ENCODE results near the gene LMO7. TPM values are rescaled to one million over a fixed set of nuclear protein-coding genes. Genes with fewer than 3 reads are reported as not detected.

LMO7 gene
- total and polyA plus RNA-seq, 10 donors, result 2.2 to 15.5 (median 8.2) TPM

DNA sequence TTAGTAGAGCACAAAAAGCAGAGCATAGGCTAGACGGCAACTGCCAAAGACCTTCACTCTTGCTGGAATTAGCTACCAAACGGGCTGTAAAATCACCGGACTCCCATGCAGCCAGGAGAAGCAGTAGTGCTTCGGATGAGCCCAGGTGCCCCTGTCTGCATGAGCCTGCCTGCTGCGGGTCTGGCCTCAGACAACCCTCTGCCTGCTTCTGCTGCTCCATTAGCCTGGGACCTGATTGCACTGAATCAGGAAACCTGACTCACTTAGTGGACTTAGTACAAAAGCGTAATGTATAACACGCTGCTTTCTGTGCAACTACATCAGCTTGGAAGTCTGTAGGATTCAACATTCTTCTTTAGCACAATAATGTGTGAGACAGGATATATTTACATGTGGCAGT is 170.0 kb downstream of the LMO7 start:
- no peaks in the 10 kb centered on the region for H3K27me3 ChIP-seq (replicated peaks in 1 of 7)
- intact Hi-C loops (cut with DNase I; ENCODE audit: low total_unique reads), result no loop called here
- peaks cover 0 to 9% (median 2%) of the 10 kb centered on the region in 6 donors for H3K36me3 ChIP-seq
- TF ChIP-seq POLR2AphosphoS5 (IDR thresholded peaks at IDR 0.05) (no peak), POLR2A (IDR thresholded peaks at IDR 0.05) (no peak)
- TF ChIP-seq, protein P1, sequence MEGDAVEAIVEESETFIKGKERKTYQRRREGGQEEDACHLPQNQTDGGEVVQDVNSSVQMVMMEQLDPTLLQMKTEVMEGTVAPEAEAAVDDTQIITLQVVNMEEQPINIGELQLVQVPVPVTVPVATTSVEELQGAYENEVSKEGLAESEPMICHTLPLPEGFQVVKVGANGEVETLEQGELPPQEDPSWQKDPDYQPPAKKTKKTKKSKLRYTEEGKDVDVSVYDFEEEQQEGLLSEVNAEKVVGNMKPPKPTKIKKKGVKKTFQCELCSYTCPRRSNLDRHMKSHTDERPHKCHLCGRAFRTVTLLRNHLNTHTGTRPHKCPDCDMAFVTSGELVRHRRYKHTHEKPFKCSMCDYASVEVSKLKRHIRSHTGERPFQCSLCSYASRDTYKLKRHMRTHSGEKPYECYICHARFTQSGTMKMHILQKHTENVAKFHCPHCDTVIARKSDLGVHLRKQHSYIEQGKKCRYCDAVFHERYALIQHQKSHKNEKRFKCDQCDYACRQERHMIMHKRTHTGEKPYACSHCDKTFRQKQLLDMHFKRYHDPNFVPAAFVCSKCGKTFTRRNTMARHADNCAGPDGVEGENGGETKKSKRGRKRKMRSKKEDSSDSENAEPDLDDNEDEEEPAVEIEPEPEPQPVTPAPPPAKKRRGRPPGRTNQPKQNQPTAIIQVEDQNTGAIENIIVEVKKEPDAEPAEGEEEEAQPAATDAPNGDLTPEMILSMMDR (IDR thresholded peaks at IDR 0.05 in 8 of 11, conservative IDR thresholded peaks at IDR 0.05 in 3 of 11), result no peak
- peaks cover 0 to 11% (median 0%) of the 10 kb centered on the region in 6 donors for H3K4me1 ChIP-seq
- 89 to 99% (median 97%) methylated on average over 6 to 7 of the region's 7 CpGs for WGBS, 5 donors
- no peak overlapping the region for H3K4me3 ChIP-seq
- H3K27ac ChIP-seq, result no peak overlapping the region
- H3K9me3 ChIP-seq, result no peaks in the 10 kb centered on the region
- DNase-seq, result no peak

GRCh38 chr13:75811361-75811760 is 175.2 kb downstream of the LMO7 start:
- H3K9me3 ChIP-seq, result no peaks in the 10 kb centered on the region
- no peak for DNase-seq
- no peak for TF ChIP-seq POLR2AphosphoS5 (IDR thresholded peaks at IDR 0.05)
- no peak for TF ChIP-seq POLR2A (IDR thresholded peaks at IDR 0.05)
- TF ChIP-seq, protein P1 (IDR thresholded peaks at IDR 0.05 in 8 of 11, conservative IDR thresholded peaks at IDR 0.05 in 3 of 11), result no peak
- intact Hi-C loops (cut with DNase I; ENCODE audit: low total_unique reads), result no loop called here
- no peaks in the 10 kb centered on the region for H3K36me3 ChIP-seq
- H3K4me3 ChIP-seq, result no peak overlapping the region
- no peaks in the 10 kb centered on the region for H3K27me3 ChIP-seq (replicated peaks in 1 of 7)
- no peak overlapping the region for H3K27ac ChIP-seq
- WGBS, 5 donors, result 81 to 86% (median 85%) methylated on average over 5 of the region's 5 CpGs
- H3K4me1 ChIP-seq, result peaks cover 0 to 3% (median 0%) of the 10 kb centered on the region in 6 donors

- DNase-seq, result no peak
- 65 to 86% (median 76%) methylated on average over 1 of the region's 1 CpG for WGBS, 5 donors
- TF ChIP-seq POLR2AphosphoS5 (IDR thresholded peaks at IDR 0.05), result no peak
- TF ChIP-seq, protein P1 (IDR thresholded peaks at IDR 0.05 in 8 of 11, conservative IDR thresholded peaks at IDR 0.05 in 3 of 11), result no peak
- no peak for TF ChIP-seq POLR2A (IDR thresholded peaks at IDR 0.05)
- H3K27ac ChIP-seq, result no peak overlapping the region
- H3K4me1 ChIP-seq, result peaks cover 0 to 3% (median 0%) of the 10 kb centered on the region in 6 donors
- intact Hi-C loops (cut with DNase I; ENCODE audit: low total_unique reads), result no loop called here
- no peak overlapping the region for H3K4me3 ChIP-seq
- no peaks in the 10 kb centered on the region for H3K9me3 ChIP-seq
- H3K36me3 ChIP-seq, result no peaks in the 10 kb centered on the region
- no peaks in the 10 kb centered on the region for H3K27me3 ChIP-seq (replicated peaks in 1 of 7)
Observed at GRCh38 chr13:75811841-75812240, 175.7 kb downstream of the LMO7 start.

DNA sequence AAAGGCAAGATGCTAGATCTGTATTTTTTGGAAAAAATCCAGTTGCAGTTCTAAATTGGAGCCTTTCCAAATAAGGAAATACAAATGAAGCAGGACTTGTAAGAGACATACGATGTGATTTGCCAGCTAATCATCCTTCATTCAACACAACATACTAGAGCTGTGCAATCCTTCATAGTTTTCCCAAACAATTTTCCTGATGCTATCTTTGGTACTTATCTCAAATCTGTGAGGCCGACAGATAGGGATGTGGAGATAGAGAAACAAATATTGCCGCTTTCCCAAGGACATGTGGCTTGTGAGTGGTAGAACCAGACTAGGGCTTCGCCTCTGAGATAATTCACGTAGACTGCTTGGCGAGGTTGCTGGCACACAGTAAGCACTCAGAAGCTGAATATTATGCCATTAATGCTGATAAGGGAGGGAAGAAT is 176.6 kb downstream of the LMO7 start:
- Histone ChIP-seq H3K4me1 (peaks cover 0 to 3% (median 0%) of the 10 kb centered on the region in 6 donors), H3K36me3 (no peaks in the 10 kb centered on the region), H3K9me3 (no peaks in the 10 kb centered on the region), H3K4me3 (no peak overlapping the region), H3K27ac (no peak overlapping the region), H3K27me3 (replicated peaks in 1 of 7) (no peaks in the 10 kb centered on the region)
- 49 to 67% (median 61%) methylated on average over 6 of the region's 6 CpGs for WGBS, 5 donors
- TF ChIP-seq POLR2AphosphoS5 (IDR thresholded peaks at IDR 0.05), result no peak
- TF ChIP-seq, protein P1 (IDR thresholded peaks at IDR 0.05 in 8 of 11, conservative IDR thresholded peaks at IDR 0.05 in 3 of 11), result no peak
- intact Hi-C loops (cut with DNase I; ENCODE audit: low total_unique reads), result no loop called here
- DNase-seq, result no peak

Data from spleen (tissue), 11 donors.